ENCODE results near the gene MLLT10.

MLLT10 gene

DNA sequence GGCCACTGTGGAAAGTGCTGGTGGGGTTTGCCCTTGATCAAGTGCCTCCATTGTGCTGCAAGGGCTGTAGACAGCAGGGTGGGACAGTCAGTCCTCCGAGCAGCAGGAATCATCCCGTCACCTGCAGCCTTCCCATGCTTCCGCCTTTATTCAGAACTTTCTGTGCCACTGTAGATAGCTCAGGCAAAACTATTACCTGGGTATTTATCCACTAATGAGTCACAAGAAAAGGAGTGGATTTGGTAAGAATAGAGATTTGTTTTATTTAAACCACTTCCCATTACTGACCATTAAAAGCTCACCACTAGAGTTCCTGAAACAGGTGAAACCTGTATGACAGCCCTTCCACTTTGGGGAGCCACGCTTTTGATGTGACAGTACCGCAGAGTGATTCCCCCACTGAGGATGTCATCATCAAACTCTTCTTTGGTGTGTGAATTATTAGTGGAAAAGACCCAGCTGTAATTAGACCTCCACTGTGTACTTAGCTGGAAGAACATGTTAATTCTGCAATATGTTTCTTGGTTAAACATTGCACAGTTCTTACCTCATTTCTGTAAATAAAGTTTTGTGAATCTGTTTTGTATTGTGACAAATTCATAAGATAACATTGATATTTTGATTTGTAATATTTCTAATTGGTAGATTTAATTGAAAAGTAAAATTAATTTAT, 208.8 kb downstream of the MLLT10 start:
- H3K27me3 ChIP-seq (ENCODE audit: control insufficient read depth in 1 of 2, insufficient read depth in 2 of 2, low read length in 2 of 2) = no peaks in the 10 kb centered on the region
- H3K9me3 ChIP-seq (ENCODE audit: low read length) = no peaks in the 10 kb centered on the region
- H3K4me1 ChIP-seq (ENCODE audit: insufficient read depth, low read length) = no peaks in the 10 kb centered on the region
- H3K9ac ChIP-seq (ENCODE audit: low read length) = no peak overlapping the region
- no peak overlapping the region for H3K4me3 ChIP-seq (ENCODE audit: low read depth in 1 of 2, low read length in 2 of 2)
- no peak overlapping the region for H3K27ac ChIP-seq (ENCODE audit: low read depth, low read length)
- peaks cover 55% of the 10 kb centered on the region for H3K36me3 ChIP-seq (ENCODE audit: insufficient read depth, low read length)

DNA sequence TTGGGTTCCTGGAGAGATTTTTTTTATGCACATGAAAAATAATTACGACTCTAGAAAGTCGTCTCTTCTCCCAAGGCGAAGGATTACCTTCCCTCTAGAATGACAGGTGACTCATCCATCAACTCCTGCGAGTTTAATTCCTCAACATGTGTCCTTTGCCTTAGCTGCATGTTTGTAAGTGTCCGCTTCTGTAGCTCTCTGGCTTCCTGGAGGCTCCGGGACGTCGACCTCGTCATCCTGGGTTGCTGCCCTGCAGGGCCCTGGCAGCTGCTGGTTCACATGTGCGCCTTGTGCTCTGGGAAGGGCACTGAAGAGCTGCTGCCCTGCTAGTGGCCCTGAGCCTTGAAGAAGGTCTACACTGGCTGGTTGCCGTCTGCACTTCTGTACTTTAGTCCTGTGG, 210.2 kb downstream of the MLLT10 start:
- Histone ChIP-seq H3K27me3 (ENCODE audit: control insufficient read depth in 1 of 2, insufficient read depth in 2 of 2, low read length in 2 of 2) (no peaks in the 10 kb centered on the region), H3K36me3 (ENCODE audit: insufficient read depth, low read length) (peaks cover 47% of the 10 kb centered on the region), H3K9ac (ENCODE audit: low read length) (no peak overlapping the region), H3K4me3 (ENCODE audit: low read depth in 1 of 2, low read length in 2 of 2) (no peak overlapping the region), H3K27ac (ENCODE audit: low read depth, low read length) (no peak overlapping the region), H3K4me1 (ENCODE audit: insufficient read depth, low read length) (no peaks in the 10 kb centered on the region), H3K9me3 (ENCODE audit: low read length) (no peaks in the 10 kb centered on the region)

DNA sequence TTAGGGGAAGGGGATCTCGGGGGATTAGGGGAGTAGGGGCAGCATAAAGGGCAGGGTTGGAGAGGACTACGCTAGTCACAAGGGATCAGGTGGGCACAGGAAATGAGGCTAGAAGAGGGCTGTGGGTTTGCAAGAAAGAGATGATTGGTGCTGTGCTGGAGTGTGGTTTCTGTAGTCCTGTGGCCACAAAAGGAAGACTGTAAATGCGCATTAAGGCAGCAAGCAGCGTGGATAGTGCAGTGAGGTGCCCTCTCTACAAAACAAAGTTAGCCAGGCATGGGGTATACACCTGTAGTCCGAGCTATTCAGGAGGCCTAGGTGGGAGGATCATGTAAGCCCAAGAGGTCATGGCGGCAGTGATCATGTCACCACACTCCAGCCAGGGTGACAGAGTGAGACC, 212.1 kb downstream of the MLLT10 start:
- no peaks in the 10 kb centered on the region for H3K9me3 ChIP-seq (ENCODE audit: low read length)
- peaks cover 32% of the 10 kb centered on the region for H3K36me3 ChIP-seq (ENCODE audit: insufficient read depth, low read length)
- H3K4me3 ChIP-seq (ENCODE audit: low read depth in 1 of 2, low read length in 2 of 2) = no peak overlapping the region
- H3K4me1 ChIP-seq (ENCODE audit: insufficient read depth, low read length) = no peaks in the 10 kb centered on the region
- H3K9ac ChIP-seq (ENCODE audit: low read length) = no peak overlapping the region
- H3K27me3 ChIP-seq (ENCODE audit: control insufficient read depth in 1 of 2, insufficient read depth in 2 of 2, low read length in 2 of 2) = no peaks in the 10 kb centered on the region
- H3K27ac ChIP-seq (ENCODE audit: low read depth, low read length) = no peak overlapping the region

DNA sequence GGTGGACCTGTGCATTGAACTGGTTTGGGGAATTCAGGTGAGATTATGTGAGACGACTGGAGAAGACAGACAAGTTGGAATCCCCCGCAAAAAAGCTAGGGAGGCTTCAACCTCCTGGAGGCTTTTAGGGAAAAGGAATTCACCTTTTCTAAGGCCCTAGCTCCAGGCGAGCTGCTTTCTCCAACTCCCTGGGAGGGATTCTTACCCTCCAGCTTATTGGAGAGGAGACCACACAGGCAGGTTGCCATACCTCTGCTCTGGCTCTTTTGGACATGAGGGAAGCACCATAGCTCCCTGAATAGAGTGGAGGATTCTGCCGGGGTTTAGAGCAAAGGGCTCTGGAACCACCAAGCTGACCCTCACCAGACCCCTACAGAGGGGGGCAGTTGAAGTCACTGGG, 213.8 kb downstream of the MLLT10 start:
- no peaks in the 10 kb centered on the region for H3K4me1 ChIP-seq (ENCODE audit: insufficient read depth, low read length)
- H3K27me3 ChIP-seq (ENCODE audit: control insufficient read depth in 1 of 2, insufficient read depth in 2 of 2, low read length in 2 of 2) = no peaks in the 10 kb centered on the region
- H3K36me3 ChIP-seq (ENCODE audit: insufficient read depth, low read length) = peaks cover 16% of the 10 kb centered on the region
- H3K27ac ChIP-seq (ENCODE audit: low read depth, low read length) = no peak overlapping the region
- H3K4me3 ChIP-seq (ENCODE audit: low read depth in 1 of 2, low read length in 2 of 2) = no peak overlapping the region
- H3K9me3 ChIP-seq (ENCODE audit: low read length) = no peaks in the 10 kb centered on the region
- no peak overlapping the region for H3K9ac ChIP-seq (ENCODE audit: low read length)

DNA sequence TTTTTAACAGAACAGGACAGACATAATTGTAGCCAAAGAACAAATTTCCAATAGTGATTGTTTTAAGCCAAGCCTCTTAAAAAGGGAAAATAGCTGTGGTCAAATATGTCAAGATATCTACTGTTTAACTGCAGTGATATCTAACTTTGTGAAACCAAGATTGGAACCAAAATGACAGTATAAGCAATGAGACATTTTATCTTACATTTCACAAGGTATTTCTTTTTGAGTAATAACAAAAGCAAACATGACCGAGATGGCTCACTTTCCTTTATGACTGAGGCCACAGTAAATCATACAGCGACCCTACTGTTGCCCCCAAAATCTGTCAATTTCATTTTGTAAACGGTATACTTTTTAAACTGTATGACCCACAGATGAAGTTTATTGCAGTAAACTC, 215.8 kb downstream of the MLLT10 start:
- Histone ChIP-seq H3K36me3 (ENCODE audit: insufficient read depth, low read length) (no peaks in the 10 kb centered on the region), H3K9ac (ENCODE audit: low read length) (no peak overlapping the region), H3K27me3 (ENCODE audit: control insufficient read depth in 1 of 2, insufficient read depth in 2 of 2, low read length in 2 of 2) (no peaks in the 10 kb centered on the region), H3K4me1 (ENCODE audit: insufficient read depth, low read length) (no peaks in the 10 kb centered on the region), H3K27ac (ENCODE audit: low read depth, low read length) (no peak overlapping the region), H3K4me3 (ENCODE audit: low read depth in 1 of 2, low read length in 2 of 2) (no peak overlapping the region), H3K9me3 (ENCODE audit: low read length) (no peaks in the 10 kb centered on the region)

DNA sequence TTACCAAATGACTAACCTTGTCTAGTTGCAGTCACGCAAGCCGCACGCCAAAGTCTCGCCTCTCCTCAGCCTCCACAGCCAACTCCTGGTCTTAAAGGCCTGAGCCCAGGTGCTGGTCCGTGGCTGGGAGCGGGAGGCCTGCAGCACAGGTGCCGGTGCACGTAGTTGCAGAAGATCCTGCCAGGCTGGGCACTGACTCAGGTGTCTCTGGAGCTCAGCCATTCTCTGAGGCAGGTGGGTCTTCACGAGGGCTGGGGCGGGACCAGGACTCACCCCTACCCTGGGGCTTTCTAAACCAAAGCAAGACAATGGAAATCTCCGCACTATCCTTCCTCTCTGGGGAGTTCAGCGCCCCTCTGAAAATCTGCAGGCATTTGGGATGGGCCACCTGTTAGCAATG, 216.4 kb downstream of the MLLT10 start:
- H3K9me3 ChIP-seq (ENCODE audit: low read length) = no peaks in the 10 kb centered on the region
- H3K4me3 ChIP-seq (ENCODE audit: low read depth in 1 of 2, low read length in 2 of 2) = no peak overlapping the region

DNA sequence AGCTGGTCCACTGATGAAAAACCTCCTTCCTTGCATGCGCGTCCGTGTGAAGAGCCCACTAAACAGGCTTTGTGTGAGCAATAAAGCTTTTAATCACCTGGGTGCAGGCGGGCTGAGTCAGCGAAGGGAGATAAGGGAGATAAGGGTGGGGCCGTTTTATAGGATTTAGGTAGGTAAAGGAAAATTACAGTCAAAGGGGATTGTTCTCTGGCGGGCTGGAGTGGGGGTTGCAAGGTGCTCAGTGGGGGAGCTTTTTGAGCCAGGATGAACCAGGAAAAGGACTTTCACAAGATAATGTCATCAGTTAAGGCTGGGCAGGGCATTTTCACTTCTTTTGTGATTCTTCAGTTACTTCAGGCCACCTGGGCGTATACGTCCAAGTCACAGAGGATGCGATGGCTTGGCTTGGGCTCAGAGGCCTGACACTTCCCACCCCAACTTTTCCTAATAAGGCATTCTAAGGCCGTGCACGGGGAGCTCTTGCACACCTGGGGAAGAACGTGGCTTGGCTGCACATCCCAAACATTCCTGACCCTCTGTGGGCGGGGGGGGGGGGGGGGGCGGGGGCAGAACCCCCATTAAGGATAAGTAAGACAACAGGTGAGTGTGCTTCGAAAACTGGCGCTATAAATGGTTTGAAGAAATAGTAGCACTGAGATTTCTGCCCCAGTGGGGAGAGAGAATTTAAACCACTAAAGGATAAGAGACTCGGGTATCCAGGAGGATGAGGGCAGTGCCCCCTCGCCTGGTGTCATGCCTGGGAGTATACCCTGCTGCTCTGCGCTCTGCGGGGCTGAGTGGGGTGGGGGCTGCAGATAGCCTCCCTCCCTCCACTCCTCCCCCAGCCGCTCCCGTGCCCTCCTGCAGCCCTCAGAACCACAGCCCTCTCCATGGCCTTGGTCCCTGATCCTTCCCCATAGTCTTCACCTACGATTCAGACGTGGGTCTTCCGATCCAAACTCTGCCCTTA, 217.6 kb downstream of the MLLT10 start:
- Histone ChIP-seq H3K4me1 (ENCODE audit: insufficient read depth, low read length) (no peaks in the 10 kb centered on the region), H3K27ac (ENCODE audit: low read depth, low read length) (no peak overlapping the region), H3K4me3 (ENCODE audit: low read depth in 1 of 2, low read length in 2 of 2) (no peak overlapping the region), H3K9me3 (ENCODE audit: low read length) (no peaks in the 10 kb centered on the region), H3K27me3 (ENCODE audit: control insufficient read depth in 1 of 2, insufficient read depth in 2 of 2, low read length in 2 of 2) (no peaks in the 10 kb centered on the region), H3K36me3 (ENCODE audit: insufficient read depth, low read length) (no peaks in the 10 kb centered on the region), H3K9ac (ENCODE audit: low read length) (no peak overlapping the region)

More for the DNA sequence above, 216.4 kb downstream of the MLLT10 start:
- Histone ChIP-seq H3K9ac (ENCODE audit: low read length) (no peak overlapping the region), H3K27me3 (ENCODE audit: control insufficient read depth in 1 of 2, insufficient read depth in 2 of 2, low read length in 2 of 2) (no peaks in the 10 kb centered on the region), H3K27ac (ENCODE audit: low read depth, low read length) (no peak overlapping the region), H3K4me1 (ENCODE audit: insufficient read depth, low read length) (no peaks in the 10 kb centered on the region), H3K36me3 (ENCODE audit: insufficient read depth, low read length) (no peaks in the 10 kb centered on the region)

DNA sequence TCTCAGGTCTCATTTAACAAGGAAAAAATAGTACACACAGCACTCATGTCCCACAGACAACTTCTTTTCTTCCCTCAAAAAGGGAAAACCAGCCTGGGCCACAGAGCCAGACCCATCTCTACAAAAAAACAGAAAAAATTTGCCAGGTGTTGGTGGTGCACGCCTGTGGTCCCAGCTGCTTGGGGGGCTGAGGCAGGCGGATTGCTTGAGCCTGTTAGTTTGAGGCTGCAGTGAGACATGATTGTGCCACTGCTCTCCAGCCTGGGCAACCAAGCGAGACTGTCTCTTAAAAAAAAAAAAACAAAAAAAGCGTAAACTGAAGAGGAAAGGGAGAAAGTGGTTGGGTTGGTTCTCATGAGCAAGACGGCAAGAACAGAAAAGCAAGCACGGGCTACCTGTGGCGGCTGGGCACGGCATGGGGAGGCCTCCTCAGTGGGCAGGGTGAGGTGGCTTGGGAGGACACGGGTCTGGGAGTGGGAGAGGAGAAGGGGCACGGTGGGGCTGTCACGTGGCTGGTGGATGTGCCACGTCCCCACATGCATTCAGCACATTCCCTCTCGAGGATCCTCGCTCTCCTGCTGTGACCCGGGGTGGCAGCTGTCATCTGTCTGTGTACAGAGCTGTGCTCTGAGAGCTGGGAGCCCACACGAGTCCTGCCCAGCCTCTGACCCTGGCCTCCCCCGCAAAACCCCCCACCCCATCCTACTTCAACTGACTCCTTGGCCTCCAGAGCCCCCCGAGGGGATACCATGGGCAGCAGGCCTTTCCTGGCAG, 219.7 kb downstream of the MLLT10 start:
- H3K9me3 ChIP-seq (ENCODE audit: low read length) = no peaks in the 10 kb centered on the region
- no peak overlapping the region for H3K27ac ChIP-seq (ENCODE audit: low read depth, low read length)
- H3K9ac ChIP-seq (ENCODE audit: low read length) = no peak overlapping the region
- no peaks in the 10 kb centered on the region for H3K4me1 ChIP-seq (ENCODE audit: insufficient read depth, low read length)
- H3K4me3 ChIP-seq (ENCODE audit: low read depth in 1 of 2, low read length in 2 of 2) = no peak overlapping the region
- H3K27me3 ChIP-seq (ENCODE audit: control insufficient read depth in 1 of 2, insufficient read depth in 2 of 2, low read length in 2 of 2) = no peaks in the 10 kb centered on the region
- H3K36me3 ChIP-seq (ENCODE audit: insufficient read depth, low read length) = peaks cover 6% of the 10 kb centered on the region

DNA sequence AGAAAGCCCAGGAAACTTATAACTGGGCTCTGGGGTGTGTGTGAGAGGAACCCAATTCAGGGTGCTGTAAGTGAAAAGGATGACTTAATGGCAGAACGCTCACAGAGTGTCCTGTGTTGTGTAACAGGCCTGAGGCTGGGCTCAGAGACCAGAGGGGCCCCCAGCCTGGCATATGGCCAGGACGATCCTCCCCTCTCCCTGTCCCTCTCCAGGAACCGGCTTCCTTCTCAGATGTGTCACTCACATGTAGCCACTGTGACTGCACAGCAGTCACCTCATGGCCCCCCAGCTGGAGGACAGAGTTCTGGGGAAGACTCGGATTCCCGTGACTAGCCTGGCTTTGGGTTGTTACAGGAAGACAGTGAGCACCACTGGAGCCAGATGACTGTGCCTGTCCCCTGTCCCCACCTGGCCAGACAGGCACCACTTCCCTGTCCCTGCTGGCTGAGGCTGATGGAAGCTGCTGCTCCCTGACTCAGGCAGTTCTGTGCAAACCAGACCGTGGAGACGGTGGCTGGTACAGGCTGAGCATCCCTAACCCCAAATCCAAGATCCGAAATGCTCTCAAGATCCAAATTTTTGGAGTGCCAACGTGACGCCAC, 220.5 kb downstream of the MLLT10 start:
- Histone ChIP-seq H3K9ac (ENCODE audit: low read length) (no peak overlapping the region), H3K4me3 (ENCODE audit: low read depth in 1 of 2, low read length in 2 of 2) (no peak overlapping the region), H3K4me1 (ENCODE audit: insufficient read depth, low read length) (no peaks in the 10 kb centered on the region), H3K36me3 (ENCODE audit: insufficient read depth, low read length) (peaks cover 15% of the 10 kb centered on the region), H3K9me3 (ENCODE audit: low read length) (no peaks in the 10 kb centered on the region), H3K27ac (ENCODE audit: low read depth, low read length) (no peak overlapping the region), H3K27me3 (ENCODE audit: control insufficient read depth in 1 of 2, insufficient read depth in 2 of 2, low read length in 2 of 2) (no peaks in the 10 kb centered on the region)

DNA sequence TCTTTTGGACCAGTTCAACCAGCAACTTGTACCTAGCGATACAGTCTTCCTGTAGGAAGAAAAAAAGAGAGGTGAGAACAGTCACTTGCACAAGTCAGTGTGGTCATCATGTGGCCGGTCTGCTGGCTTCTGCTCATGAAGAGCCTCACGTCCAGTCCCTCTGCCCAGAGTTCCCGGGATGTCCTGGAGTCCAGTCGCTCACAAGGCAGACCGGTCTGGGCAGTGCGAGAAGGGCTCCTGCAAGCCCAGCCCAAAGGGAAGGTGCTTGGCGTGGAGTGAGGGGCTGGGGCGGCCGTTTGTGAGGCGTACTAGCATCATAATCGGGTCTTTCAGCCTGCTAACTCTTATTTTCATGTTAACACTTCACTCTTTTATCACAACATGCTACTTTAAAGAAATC, 222.7 kb downstream of the MLLT10 start:
- Histone ChIP-seq H3K4me1 (ENCODE audit: insufficient read depth, low read length) (no peaks in the 10 kb centered on the region), H3K9ac (ENCODE audit: low read length) (no peak overlapping the region), H3K9me3 (ENCODE audit: low read length) (no peaks in the 10 kb centered on the region), H3K27ac (ENCODE audit: low read depth, low read length) (no peak overlapping the region), H3K36me3 (ENCODE audit: insufficient read depth, low read length) (peaks cover 16% of the 10 kb centered on the region), H3K4me3 (ENCODE audit: low read depth in 1 of 2, low read length in 2 of 2) (no peak overlapping the region), H3K27me3 (ENCODE audit: control insufficient read depth in 1 of 2, insufficient read depth in 2 of 2, low read length in 2 of 2) (no peaks in the 10 kb centered on the region)
